Stimulated activated CD8-positive, alpha-beta memory T cell treated with anti-CD3 and anti-CD28 coated beads, Interleukin-15, amount 100 ng/mL, for 1 hour (primary cell): ENCODE results near the gene ZSCAN5C.
A peak's percentile ranks its signal among the peaks of the same experiment; 100 is the strongest.
"Not testable (repeated sequence)": the region's sequence is repeated elsewhere in the genome, so short reads cannot be mapped to it uniquely, and the experiment has no call there.

Experiments
- DNase-seq: peaks from one replicate; pipeline ENCODE4 v3.0.0-alpha.2; 2020; ENCODE audit warnings: low read depth

Gene ZSCAN5C

DNA sequence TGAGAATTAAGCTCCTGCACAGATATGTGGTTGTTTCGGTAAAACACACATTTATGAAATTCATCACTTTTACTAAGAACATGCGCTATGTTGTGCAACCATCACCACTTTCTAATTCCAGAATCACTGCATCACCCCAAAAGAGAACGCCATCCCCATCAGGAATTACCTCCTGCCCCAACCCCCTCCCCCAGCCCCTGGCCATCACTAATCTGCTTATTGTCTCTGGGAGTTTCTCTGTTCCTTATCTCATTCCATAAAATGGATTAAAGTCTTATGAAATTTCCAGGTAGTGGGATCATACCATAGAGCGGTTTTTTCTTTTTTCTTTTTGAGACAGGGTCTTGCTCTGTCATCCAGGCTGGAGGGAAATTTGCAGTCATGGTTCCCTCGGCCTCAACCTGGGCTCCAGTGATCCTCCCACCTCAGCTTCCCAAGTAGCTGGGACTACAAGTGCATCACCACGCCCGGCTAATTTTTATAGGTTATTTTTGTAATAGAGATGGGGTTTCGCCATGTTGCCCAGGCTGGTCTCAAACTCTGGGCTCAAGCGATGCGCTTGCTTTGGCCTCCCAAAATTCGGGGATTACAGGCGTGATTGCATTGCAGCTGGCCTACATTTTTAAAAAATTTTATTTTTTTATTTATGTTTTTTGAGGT, 8.0 kb upstream of the ZSCAN5C start:
- no peak for DNase-seq

DNA sequence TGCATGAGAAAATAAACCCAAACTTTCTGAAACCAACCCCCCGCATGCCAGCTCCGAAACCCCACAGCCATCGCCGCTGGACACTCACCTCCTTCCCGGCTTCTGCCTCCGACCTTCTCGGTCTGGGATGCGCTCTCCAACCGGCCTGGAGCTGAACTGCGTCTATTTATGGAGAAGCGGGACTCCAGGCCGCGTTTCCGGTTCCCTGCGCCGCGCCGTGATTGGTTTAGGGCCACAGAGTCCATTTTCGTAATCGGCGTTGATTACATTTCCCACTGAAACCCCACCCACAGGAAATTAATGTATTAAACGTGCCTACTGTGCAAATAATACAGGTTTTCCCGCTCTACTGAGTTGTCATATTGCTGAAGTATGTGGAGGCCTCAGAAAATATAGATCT, 4.4 kb upstream of the ZSCAN5C start, which contains the start of gene ZSCAN5B:
TSS of gene ZSCAN5B (minus strand) at position 138 of the 400 bp plus-strand sequence. CDS start 4,731 bp downstream, outside the sequence.
- not testable (repeated sequence) for DNase-seq

GRCh38 chr19:56199687-56200086, 2.4 kb upstream of the ZSCAN5C start:
- DNase-seq = no peak

GRCh38 chr19:56207581-56207980, 5.5 kb downstream of the ZSCAN5C start:
- DNase-seq = not testable (repeated sequence)

DNA sequence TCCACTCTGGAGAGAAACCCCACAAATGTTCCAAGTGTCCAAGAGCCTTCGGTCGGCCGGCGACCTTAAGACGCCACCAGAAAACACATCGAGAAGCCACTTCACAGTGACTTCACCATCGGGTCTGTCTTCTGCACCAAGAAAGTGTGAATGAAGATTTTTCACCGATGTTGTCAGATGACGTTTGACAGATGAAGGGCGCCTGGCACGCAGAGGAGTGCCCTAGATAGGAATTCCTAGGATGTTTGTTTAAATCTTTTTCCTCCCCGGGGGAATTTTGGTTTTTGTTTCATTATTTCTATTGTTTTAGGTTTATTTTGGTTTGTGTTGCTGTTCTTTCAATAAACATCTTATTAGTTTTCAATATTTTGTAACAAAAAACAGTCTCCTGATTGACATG, 7.0 kb downstream of the ZSCAN5C start:
- no peak for DNase-seq

GRCh38 chr19:56210036-56210435, 8.0 kb downstream of the ZSCAN5C start:
- DNase-seq = not testable (repeated sequence)

GRCh38 chr19:56211718-56212117, 9.6 kb downstream of the ZSCAN5C start:
- no peak for DNase-seq

GRCh38 chr19:56217039-56217949, 15.2 kb downstream of the ZSCAN5C start:
- DNase-seq = no peak

DNA sequence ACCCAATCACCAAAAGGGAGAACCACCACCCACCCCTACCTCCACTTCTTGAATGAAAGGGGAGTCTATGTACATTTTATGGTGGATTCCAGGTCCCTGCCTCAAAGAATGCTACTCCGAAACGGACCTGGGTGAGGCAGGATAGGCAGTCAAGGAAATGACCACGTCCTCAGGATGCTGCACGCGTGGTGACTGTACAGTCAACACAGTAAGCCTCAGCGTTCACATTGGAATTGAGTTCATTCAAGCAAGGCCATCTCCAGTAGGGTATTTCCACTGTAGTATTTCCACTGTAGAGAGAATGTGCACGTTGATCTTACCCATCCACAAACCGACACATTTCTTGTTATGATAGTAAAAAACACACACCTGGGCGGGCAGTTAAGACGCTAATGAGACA, 16.9 kb downstream of the ZSCAN5C start:
- DNase-seq = no peak

DNA sequence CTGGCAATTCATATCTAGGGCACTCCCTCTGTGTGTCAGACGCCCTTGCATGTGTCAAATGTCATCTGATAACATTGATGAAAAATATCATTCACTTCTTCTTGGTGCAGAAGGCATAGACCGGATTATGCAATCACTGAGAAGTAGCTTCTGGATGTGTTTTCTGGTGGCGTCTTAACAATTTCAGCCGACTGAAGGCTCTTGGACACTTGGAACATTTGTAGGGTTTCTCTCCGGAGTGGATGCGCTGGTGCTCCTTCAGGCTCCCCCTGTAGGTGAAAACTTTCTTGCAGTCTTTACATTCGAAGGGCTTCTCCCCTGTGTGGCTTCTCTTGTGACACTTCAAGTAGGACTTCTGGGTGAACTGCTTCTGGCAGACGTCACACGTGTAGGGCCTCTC, 19.4 kb downstream of the ZSCAN5C start:
- not testable (repeated sequence) for DNase-seq

DNA sequence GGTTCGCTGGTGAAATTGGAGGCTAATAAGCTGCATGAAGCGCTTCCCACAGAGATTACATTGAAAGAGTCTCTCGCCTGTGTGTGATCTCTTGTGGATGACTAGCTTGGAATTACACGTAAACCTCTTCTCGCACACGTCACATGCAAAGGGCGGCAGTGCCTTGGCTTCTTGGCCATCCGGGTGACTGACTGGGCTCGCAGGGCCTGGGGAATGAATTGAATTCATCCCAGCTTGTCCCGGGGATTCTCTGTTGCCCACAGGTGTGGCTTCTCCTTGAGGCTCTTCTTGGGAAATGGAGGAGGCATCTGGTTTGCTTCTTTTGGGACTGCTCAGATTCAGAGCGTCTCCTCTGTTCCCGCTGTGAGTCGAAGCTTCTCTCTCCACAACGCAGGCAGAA, 19.8 kb downstream of the ZSCAN5C start:
- DNase-seq = no peak

DNA sequence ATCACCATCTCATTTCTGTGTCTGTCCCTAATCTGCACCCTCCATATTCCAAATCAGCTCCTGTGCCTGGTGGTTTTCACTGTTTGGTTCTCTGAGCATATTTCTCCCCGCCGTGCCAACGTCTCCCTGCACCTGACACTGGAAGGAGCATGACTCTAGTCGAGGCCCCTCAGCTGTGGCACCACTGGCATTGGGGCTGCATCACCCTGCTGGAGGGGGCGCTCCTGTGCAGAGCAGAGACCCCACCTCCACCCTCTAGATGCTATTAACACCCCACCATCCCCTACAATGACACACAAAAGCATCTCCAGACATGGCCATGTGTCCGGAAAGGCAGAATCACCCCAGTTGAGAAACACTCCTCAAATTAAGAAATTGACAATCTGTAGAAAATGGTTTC, 20.8 kb downstream of the ZSCAN5C start:
- DNase-seq = no peak

DNA sequence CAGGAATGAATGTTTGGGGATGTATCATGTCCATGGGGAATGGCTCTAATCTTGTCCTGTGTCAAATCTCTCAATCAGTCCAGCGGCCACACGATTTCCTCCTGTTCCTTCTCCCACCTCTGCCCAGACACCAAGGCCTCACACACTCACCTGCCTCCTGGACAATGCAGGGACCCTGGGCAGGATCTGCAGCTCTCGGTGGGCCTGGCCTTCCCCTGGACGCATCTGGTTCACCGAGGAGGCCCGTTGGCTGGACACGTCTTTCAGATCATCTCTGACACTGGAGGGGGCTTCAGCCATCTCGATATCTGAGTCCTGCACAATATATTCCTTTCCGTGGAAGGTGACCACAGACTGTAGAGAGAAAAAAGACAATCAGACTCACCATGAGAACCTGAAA, 21.4 kb downstream of the ZSCAN5C start:
- no peak for DNase-seq

DNA sequence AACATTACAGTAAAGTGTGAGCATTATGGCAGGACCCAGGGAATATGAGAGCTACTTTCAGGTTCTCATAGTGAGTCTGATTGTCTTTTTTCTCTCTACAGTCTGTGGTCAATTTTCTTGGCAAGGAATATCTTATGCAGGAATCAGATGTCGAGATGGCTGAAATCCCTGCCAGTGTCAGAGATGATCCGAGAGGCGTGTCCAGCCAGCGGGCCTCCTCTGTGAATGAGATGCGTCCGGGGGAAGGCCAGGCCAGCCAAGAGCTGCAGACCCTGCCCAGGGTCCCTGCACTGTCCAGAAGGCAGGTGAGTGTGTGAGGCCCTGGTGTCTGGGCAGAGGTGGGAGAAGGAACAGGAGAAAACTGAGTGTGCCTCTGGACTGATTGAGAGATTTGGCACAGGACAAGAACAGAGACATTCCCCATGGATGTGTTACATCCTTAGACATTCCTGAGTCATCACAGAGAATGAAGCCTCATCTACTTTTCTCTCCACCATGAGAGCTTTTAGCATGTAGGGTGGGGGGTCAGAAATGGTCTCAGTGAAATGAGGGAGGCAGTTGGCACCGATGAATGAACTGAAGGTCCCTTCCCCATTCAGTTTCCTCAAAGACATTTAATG, 43.2 kb downstream of the ZSCAN5C start:
- no peak for DNase-seq

DNA sequence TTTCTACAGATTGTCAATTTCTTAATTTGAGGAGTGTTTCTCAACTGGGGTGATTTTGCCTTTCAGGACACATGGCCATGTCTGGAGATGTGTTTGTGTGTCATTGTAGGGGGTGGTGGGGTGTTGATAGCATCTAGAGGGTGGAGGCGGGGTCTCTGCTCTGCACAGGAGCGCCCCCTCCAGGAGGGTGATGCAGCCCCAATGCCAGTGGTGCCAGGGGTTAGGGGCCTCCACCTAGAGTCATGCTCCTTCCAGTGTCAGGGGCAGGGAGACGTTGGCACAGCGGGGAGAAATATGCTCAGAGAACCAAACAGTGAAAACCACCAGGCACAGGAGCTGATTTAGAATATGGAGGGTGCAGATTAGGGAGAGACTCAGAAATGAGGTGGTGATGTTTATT, 43.7 kb downstream of the ZSCAN5C start:
- not testable (repeated sequence) for DNase-seq

DNA sequence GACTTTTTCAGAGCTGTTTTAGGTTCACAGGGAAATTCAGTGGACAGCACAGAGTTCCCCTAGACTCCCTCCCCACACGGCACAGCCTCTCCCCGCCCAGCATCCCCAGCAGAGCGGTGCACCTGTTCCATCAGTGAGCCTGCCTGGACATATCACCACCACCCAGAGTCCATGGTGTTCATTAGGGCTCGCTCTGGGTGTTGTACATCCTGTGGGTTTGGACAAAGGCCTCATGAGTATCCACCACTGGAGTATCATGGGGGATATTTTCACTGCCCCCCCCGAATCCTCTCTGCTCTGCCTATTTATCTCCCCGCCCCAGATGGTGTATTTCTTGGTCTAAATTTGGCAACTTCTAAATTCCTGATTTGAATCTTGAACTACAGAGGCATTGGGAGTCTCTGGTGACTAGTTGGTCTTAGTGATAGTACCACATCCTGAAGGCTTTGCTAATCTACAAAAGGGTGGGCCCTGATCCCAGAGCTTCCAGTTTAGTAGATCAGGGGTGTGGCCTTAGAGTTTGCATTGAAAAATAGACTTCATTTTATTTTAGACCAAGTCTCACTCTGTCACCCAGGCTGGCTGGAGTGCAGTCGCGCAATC, 46.8 kb downstream of the ZSCAN5C start:
- not testable (repeated sequence) for DNase-seq

GRCh38 chr19:56252699-56253422, 50.8 kb downstream of the ZSCAN5C start:
- DNase-seq = peak; percentile 38

- no peak for DNase-seq
These were observed 51.7 kb downstream of the ZSCAN5C start for GRCh38 chr19:56253737-56254136.

DNA sequence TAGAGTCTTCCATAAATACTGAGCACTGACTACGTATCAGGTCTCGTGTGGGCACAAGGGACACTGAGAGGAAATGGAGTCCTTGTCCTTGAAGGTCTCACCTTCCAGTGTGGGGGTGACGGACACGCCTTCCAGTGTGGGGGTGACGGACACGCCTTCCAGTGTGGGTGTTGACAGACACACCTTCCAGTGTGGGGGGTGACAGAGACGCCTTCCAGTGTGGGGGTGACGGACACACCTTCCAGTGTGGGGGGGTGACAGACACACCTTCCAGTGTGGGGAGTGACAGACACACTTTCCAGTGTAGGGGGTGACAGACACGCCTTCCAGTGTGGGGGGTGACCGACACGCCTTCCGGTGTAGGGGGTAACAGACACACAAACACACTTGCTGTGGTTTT, 56.2 kb downstream of the ZSCAN5C start:
- no peak for DNase-seq
